ENCODE results near the gene ITIH3.
A peak's percentile ranks its signal among the peaks of the same experiment; 100 is the strongest.

Gene ITIH3

GRCh38 chr3:52845691-52846431 lies 51.3 kb downstream of the ITIH3 start:
- DNase-seq: no peak

- DNase-seq: no peak
Measured at GRCh38 chr3:52846432-52846965, 51.9 kb downstream of the ITIH3 start.

- DNase-seq: no peak
Measured at GRCh38 chr3:52847241-52847640, 52.6 kb downstream of the ITIH3 start.

GRCh38 chr3:52847726-52848125 lies 53.1 kb downstream of the ITIH3 start:
- DNase-seq: no peak

- no peak for DNase-seq
Measured at GRCh38 chr3:52848617-52849016, 54.0 kb downstream of the ITIH3 start.

GRCh38 chr3:52849656-52850055 lies 55.1 kb downstream of the ITIH3 start:
- DNase-seq: no peak

GRCh38 chr3:52851348-52851747 lies 56.8 kb downstream of the ITIH3 start:
- peak; percentile 52 for DNase-seq

GRCh38 chr3:52852419-52852818 lies 57.8 kb downstream of the ITIH3 start:
- no peak for DNase-seq

- DNase-seq: no peak
Measured at GRCh38 chr3:52854013-52854412, 59.4 kb downstream of the ITIH3 start.

- DNase-seq: no peak
Measured at GRCh38 chr3:52856666-52857065, 62.1 kb downstream of the ITIH3 start.

- DNase-seq: no peak
Measured at GRCh38 chr3:52857133-52857532, 62.5 kb downstream of the ITIH3 start.

GRCh38 chr3:52857864-52858263 lies 63.3 kb downstream of the ITIH3 start:
- DNase-seq: no peak
